Measurements from ENCODE around the gene ASPSCR1.

DNA sequence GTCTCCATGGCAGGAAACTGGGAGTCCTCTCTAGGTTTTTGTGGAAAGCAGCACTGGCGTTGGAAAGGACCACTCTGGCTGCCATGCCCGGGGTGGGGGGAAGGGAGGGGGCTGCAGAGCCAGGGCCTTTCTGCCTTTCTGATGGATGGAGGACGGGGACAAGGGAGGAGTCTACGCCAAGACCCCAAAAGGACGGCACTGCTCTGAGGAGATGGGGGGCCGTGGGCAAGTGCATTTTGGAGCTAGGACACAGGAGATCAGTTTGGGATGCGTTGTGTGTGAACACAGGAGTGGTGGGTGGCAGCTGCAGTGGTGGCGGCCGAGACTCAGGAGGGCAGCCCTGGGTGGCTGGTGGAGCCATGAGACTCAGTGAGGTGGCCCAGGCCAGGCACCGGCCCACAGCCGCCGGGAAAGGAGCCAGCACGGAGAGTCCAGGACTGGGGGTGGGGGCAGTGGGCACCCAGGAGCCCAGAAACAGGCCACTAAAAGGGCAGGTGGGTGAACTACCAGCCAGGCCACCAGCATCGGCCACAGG, 43.2 kb downstream of the ASPSCR1 start:
- TF ChIP-seq, protein P1, sequence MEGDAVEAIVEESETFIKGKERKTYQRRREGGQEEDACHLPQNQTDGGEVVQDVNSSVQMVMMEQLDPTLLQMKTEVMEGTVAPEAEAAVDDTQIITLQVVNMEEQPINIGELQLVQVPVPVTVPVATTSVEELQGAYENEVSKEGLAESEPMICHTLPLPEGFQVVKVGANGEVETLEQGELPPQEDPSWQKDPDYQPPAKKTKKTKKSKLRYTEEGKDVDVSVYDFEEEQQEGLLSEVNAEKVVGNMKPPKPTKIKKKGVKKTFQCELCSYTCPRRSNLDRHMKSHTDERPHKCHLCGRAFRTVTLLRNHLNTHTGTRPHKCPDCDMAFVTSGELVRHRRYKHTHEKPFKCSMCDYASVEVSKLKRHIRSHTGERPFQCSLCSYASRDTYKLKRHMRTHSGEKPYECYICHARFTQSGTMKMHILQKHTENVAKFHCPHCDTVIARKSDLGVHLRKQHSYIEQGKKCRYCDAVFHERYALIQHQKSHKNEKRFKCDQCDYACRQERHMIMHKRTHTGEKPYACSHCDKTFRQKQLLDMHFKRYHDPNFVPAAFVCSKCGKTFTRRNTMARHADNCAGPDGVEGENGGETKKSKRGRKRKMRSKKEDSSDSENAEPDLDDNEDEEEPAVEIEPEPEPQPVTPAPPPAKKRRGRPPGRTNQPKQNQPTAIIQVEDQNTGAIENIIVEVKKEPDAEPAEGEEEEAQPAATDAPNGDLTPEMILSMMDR (IDR thresholded peaks at IDR 0.05 in 2 of 3, conservative IDR thresholded peaks at IDR 0.05 in 1 of 3; ENCODE audit: control insufficient read depth in 2 of 3, extremely low read depth in 1 of 3, insufficient read depth in 1 of 3, low read depth in 3 of 3, low read length in 3 of 3) = no peak
- TF ChIP-seq BRCA1 (IDR thresholded peaks at IDR 0.05; ENCODE audit: low read depth, low read length) = no peak
- TF ChIP-seq, protein P2, sequence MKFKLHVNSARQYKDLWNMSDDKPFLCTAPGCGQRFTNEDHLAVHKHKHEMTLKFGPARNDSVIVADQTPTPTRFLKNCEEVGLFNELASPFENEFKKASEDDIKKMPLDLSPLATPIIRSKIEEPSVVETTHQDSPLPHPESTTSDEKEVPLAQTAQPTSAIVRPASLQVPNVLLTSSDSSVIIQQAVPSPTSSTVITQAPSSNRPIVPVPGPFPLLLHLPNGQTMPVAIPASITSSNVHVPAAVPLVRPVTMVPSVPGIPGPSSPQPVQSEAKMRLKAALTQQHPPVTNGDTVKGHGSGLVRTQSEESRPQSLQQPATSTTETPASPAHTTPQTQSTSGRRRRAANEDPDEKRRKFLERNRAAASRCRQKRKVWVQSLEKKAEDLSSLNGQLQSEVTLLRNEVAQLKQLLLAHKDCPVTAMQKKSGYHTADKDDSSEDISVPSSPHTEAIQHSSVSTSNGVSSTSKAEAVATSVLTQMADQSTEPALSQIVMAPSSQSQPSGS (IDR thresholded peaks at IDR 0.05; ENCODE audit: low read length) = no peak
- no peak for TF ChIP-seq MYC (IDR thresholded peaks at IDR 0.05; ENCODE audit: insufficient read depth, insufficient read length, insufficient replicate concordance, low read length, severe bottlenecking)
